Neural progenitor cell (in vitro differentiated cells): ENCODE results near the gene PLEK. TPM values are rescaled to one million over a fixed set of nuclear protein-coding genes. Genes with fewer than 3 reads are reported as not detected.

Experiments used
- DNase-seq: peaks from one replicate; pipeline ENCODE4 v3.0.0-alpha.2; 2016; ENCODE audit warnings: low spot score
- H2AFZ ChIP-seq: fragments of 200-600 bp; sonication (generic); replicated peaks from 2 replicates; pipeline ENCODE4 v1.6.1; 2016; ENCODE audit warnings: antibody characterized with exemption
- H3F3A ChIP-seq: fragments of 200-600 bp; sonication (generic); 2 replicates; pipeline ENCODE4 v1.6.1; 2016; ENCODE audit warnings: antibody characterized with exemption, low read depth
- H3K27ac ChIP-seq: fragments of 200-600 bp; sonication (generic); 2 replicates; pipeline ENCODE4 v1.5.1; 2016; ENCODE audit warnings: mild to moderate bottlenecking
- H3K27me3 ChIP-seq: fragments of 200-600 bp; sonication (generic); 2 replicates; pipeline ENCODE4 v1.6.1; 2016; ENCODE audit warnings: mild to moderate bottlenecking, moderate library complexity
- H3K36me3 ChIP-seq: fragments of 200-600 bp; sonication (generic); 2 replicates; pipeline ENCODE4 v1.5.1; 2016
- H3K4me1 ChIP-seq: fragments of 200-600 bp; sonication (generic); 2 replicates; pipeline ENCODE4 v1.6.1; 2016; ENCODE audit warnings: mixed run types
- H3K4me2 ChIP-seq: fragments of 200-600 bp; sonication (generic); 2 replicates; pipeline ENCODE4 v1.6.1; 2016
- H3K4me3 ChIP-seq: fragments of 200-600 bp; sonication (generic); 2 replicates; pipeline ENCODE4 v1.5.1; 2016
- H3K79me2 ChIP-seq: fragments of 200-600 bp; sonication (generic); 2 replicates; pipeline ENCODE4 v1.6.1; 2016; ENCODE audit warnings: low read depth
- H3K9ac ChIP-seq: fragments of 200-600 bp; sonication (generic); 2 replicates; pipeline ENCODE4 v1.6.1; 2016
- H3K9me3 ChIP-seq: fragments of 200-600 bp; sonication (generic); 2 replicates; pipeline ENCODE4 v1.5.1; 2016; ENCODE audit warnings: low read depth
- H4K20me1 ChIP-seq: fragments of 200-600 bp; sonication (generic); 2 replicates; pipeline ENCODE4 v1.6.1; 2016; ENCODE audit warnings: low read depth
- H3K27ac Mint-ChIP-seq: 3 replicates; pipeline ENCODE4 v1.8.0; 2021; ENCODE audit warnings: mixed read lengths
- H3K27me3 Mint-ChIP-seq: 2 replicates; pipeline ENCODE4 v1.8.0; 2022; ENCODE audit warnings: low read depth, mild to moderate bottlenecking, inconsistent platforms, moderate library complexity, mixed read lengths; ENCODE audit not compliant: insufficient read depth
- H3K36me3 Mint-ChIP-seq: 3 replicates; pipeline ENCODE4 v1.8.0; 2021; ENCODE audit warnings: mixed read lengths
- H3K4me1 Mint-ChIP-seq: 3 replicates; pipeline ENCODE4 v1.8.0; 2021; ENCODE audit warnings: mixed read lengths
- H3K4me3 Mint-ChIP-seq: 3 replicates; pipeline ENCODE4 v1.8.0; 2021; ENCODE audit warnings: mild to moderate bottlenecking, moderate library complexity, mixed read lengths
- H3K9me3 Mint-ChIP-seq: 3 replicates; pipeline ENCODE4 v1.8.0; 2020; ENCODE audit warnings: mixed read lengths
- EZH2 ChIP-seq: fragments of 200-600 bp; sonication (generic); IDR thresholded peaks from 2 replicates; pipeline ENCODE4 v1.6.1; 2017; ENCODE audit warnings: antibody characterized with exemption, mild to moderate bottlenecking, moderate library complexity
- EZH2phosphoT487 ChIP-seq: fragments of 200-600 bp; sonication (generic); IDR thresholded peaks from 2 replicates; pipeline ENCODE4 v1.6.1; 2017; ENCODE audit warnings: antibody characterized with exemption
- total RNA-seq: library from RNA; depleted of rRNA; stranded (reverse); fragments of >200 nt; gene quantifications from 2 replicates; pipeline ENCODE4 v1.2.3, GENCODE V29; 2015; ENCODE audit warnings: low replicate concordance
- TF ChIP-seq, protein P1 (sequence below): fragments of 200-600 bp; sonication (generic); IDR thresholded peaks from 2 replicates; pipeline ENCODE4 v1.5.1; 2017; ENCODE audit warnings: antibody characterized with exemption, mild to moderate bottlenecking

Gene PLEK
- total RNA-seq: not detected in 2 replicates

- no peaks in the 10 kb centered on the region for H3K36me3 Mint-ChIP-seq
- H3K27me3 ChIP-seq: peaks cover 8% of the 10 kb centered on the region
- H3K4me1 Mint-ChIP-seq: peaks cover 27% of the 10 kb centered on the region
- DNase-seq: no peak
- H3K27ac ChIP-seq: no peak within 1 kb of the TSS
- no peaks in the 10 kb centered on the region for H3F3A ChIP-seq
- H2AFZ ChIP-seq: peak within 1 kb of the TSS; percentile 7
- H3K4me3 ChIP-seq: no peak within 1 kb of the TSS
- TF ChIP-seq, protein P1, sequence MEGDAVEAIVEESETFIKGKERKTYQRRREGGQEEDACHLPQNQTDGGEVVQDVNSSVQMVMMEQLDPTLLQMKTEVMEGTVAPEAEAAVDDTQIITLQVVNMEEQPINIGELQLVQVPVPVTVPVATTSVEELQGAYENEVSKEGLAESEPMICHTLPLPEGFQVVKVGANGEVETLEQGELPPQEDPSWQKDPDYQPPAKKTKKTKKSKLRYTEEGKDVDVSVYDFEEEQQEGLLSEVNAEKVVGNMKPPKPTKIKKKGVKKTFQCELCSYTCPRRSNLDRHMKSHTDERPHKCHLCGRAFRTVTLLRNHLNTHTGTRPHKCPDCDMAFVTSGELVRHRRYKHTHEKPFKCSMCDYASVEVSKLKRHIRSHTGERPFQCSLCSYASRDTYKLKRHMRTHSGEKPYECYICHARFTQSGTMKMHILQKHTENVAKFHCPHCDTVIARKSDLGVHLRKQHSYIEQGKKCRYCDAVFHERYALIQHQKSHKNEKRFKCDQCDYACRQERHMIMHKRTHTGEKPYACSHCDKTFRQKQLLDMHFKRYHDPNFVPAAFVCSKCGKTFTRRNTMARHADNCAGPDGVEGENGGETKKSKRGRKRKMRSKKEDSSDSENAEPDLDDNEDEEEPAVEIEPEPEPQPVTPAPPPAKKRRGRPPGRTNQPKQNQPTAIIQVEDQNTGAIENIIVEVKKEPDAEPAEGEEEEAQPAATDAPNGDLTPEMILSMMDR: no peak
- TF ChIP-seq EZH2phosphoT487: no peak
- no peak for TF ChIP-seq EZH2
- no peaks in the 10 kb centered on the region for H3K36me3 ChIP-seq
- no peak within 1 kb of the TSS for H3K9ac ChIP-seq
- H3K4me1 ChIP-seq: no peaks in the 10 kb centered on the region
- no peak within 1 kb of the TSS for H3K27ac Mint-ChIP-seq
- H3K4me3 Mint-ChIP-seq: no peak within 1 kb of the TSS
- no peaks in the 10 kb centered on the region for H4K20me1 ChIP-seq
- H3K9me3 ChIP-seq: no peaks in the 10 kb centered on the region
- H3K4me2 ChIP-seq: no peak within 1 kb of the TSS
- no peaks in the 10 kb centered on the region for H3K79me2 ChIP-seq
- H3K9me3 Mint-ChIP-seq: peaks cover 6% of the 10 kb centered on the region
- peaks cover 2% of the 10 kb centered on the region for H3K27me3 Mint-ChIP-seq
Measured at GRCh38 chr2:68365087-68365486, at the start of gene PLEK. TSS of gene PLEK (plus strand) at chr2:68365282. CDS start at chr2:68365352, 70 bp downstream.

DNA sequence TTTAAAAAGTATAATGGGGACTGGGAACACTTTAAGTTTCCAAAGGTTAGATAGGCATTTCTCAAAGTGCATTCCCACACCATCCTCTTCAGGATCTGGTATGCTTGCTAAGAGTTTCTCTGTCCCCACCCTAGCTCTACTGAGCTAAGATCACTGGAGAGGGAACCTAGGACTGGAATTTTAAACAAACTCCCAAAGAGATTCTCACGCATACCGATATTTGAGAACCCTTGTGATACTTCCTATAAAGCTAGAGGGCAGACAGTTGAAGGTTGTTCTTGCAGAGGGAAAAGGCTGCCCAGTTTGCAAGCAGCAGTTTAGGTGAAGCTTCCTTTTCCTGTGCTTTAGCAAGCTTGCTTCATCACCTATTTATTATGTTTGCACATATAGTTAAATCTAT, 49.0 kb upstream of the PLEK start:
- Histone ChIP-seq H3F3A (peaks cover 7% of the 10 kb centered on the region), H3K4me1 (peaks cover 8% of the 10 kb centered on the region), H3K9ac (no peak overlapping the region), H3K27me3 (peaks cover 62% of the 10 kb centered on the region), H3K36me3 (no peaks in the 10 kb centered on the region), H3K4me3 (no peak overlapping the region), H2AFZ (no peak overlapping the region), H3K27ac (no peak overlapping the region), H3K79me2 (no peaks in the 10 kb centered on the region), H3K9me3 (no peaks in the 10 kb centered on the region), H4K20me1 (no peaks in the 10 kb centered on the region), H3K4me2 (no peak overlapping the region)
- Mint-ChIP-seq H3K4me1 (peaks cover 11% of the 10 kb centered on the region), H3K27ac (no peak overlapping the region), H3K9me3 (no peaks in the 10 kb centered on the region), H3K36me3 (peaks cover 16% of the 10 kb centered on the region), H3K4me3 (no peak overlapping the region), H3K27me3 (peaks cover 4% of the 10 kb centered on the region)
- no peak for DNase-seq
- no peak for TF ChIP-seq EZH2
- TF ChIP-seq EZH2phosphoT487: no peak
- TF ChIP-seq, protein P1: no peak

DNA sequence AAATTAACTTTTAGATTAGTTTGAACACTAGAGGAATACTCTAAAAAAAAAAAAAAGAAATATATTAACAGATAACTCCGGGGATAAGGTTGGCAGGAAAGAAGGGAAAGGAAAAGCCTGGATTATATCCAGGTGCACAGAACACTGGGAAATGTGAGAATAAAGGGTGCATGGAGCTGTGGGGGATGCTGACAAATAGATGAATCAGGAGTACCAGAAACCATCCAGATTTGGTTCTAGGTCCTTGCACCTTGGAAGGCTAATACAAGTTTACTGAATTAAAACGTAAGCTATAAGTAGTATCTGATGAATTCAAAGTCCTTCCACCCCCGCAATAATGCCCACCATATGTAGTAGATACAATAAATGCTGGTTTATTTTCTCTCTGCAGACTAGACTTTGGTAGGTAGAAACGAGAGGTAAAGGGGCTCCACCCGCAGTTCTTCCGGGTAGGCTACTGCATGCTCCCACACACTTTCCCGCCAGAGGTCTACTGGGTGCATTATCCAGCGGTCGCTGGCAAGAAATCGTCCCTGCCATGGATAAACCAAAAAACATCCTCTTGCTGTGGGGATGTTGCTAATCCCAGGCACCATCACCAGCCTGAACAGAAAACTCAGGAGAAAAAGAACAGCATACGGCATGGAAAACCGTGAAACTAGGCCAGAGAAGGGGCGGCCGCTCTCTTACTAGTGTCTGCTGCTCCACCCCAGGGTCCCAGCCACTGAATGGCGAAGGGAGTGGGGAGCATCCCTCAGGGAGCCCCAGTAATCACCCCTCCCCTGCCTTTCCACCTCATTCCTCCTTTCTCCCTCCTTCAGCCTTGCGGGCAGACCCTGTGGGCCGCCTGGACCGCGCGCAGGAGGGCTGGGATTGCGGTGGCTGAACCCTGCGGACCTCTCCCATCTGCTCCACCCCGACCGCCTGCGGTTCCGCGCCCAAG, 46.8 kb upstream of the PLEK start:
- H3K36me3 Mint-ChIP-seq: peaks cover 14% of the 10 kb centered on the region

More for the DNA sequence above, 46.8 kb upstream of the PLEK start:
- Histone ChIP-seq H3K9me3 (no peaks in the 10 kb centered on the region), H3K4me1 (peaks cover 8% of the 10 kb centered on the region), H3K36me3 (no peaks in the 10 kb centered on the region), H3K4me2 (peak overlapping the region; percentile 81), H4K20me1 (no peaks in the 10 kb centered on the region), H3K4me3 (peak overlapping the region; percentile 53), H2AFZ (peak overlapping the region; percentile 85), H3F3A (peaks cover 7% of the 10 kb centered on the region), H3K9ac (no peak overlapping the region), H3K27me3 (peaks cover 76% of the 10 kb centered on the region), H3K27ac (no peak overlapping the region), H3K79me2 (no peaks in the 10 kb centered on the region)
- H3K4me3 Mint-ChIP-seq: peak overlapping the region; percentile 90
- H3K4me1 Mint-ChIP-seq: peaks cover 11% of the 10 kb centered on the region
- H3K27ac Mint-ChIP-seq: peak overlapping the region; percentile 76
- no peaks in the 10 kb centered on the region for H3K9me3 Mint-ChIP-seq
- DNase-seq: peak; percentile 15
- no peak for TF ChIP-seq EZH2phosphoT487
- TF ChIP-seq, protein P1: no peak
- no peak for TF ChIP-seq EZH2
- peaks cover 6% of the 10 kb centered on the region for H3K27me3 Mint-ChIP-seq
